Measurements from ENCODE around the gene TOP1.
"Not testable (repeated sequence)": the region's sequence is repeated elsewhere in the genome, so short reads cannot be mapped to it uniquely, and the experiment has no call there.

Gene TOP1

DNA sequence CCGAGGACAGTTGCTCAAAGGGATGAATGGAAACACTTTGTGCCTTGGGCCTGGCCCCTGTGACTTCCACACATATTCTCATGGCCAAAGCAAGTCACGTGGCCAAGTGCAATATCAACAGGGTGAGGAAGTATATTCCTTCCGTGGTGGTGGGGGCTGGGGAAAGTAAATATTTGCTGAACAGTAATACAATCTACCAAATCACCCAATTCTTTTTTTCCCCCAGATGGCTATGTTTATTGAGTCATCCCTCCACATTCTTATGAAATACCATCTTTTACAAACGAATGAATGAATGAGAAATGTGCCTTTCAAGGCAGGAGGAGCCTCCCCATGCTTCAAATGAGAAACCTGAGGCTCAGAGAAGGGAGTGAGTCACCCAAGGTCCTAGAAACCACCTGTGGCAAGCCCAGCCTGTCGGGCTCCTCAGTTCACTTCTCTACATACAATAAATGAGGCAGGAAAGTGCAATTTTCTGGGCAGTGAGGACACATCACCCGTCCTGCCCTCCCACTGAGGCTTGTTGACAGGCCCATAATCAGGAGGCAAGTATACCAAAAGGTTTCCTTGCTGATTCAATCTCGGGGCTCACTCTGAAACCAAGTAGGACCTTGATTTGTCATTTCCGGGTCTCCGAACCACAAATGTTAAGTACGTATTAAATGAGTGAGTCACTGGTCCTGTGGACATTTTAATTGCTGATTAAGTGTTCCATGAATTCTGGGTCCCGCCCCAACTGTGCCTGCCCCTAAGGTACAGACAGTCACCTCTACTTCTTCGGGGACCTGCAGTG is 25.3 kb upstream of the TOP1 start:
- in situ Hi-C loops (cut with MboI; ENCODE audit: low pct_unique_long_range_greater_than_20kb, low sequenced_read_pairs, unreplicated experiment), result no loop called here
- no peak for DNase-seq (ENCODE audit: low spot score)
- no peak for TF ChIP-seq CTCF (IDR thresholded peaks at IDR 0.05; ENCODE audit: extremely low read depth, insufficient read depth, missing control alignments)

DNA sequence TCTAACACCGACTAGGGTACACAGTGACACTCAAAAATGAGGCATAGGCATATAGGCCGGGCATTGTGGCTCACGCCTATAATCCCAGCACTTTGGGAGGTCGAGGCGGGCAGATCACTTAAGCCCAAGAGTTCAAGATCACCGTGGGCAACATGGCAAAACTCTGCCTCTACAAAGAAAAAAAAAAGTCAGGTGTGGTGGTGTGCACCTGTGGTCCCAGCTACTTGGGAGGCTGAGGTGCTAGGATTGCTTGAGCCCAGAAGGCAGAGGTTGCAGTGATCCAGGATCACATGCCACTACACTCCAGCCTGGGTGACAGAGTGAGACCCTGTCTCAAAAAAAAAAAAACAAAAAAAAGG is 24.7 kb upstream of the TOP1 start:
- DNase-seq (ENCODE audit: low spot score); in situ Hi-C loops (cut with MboI; ENCODE audit: low pct_unique_long_range_greater_than_20kb, low sequenced_read_pairs, unreplicated experiment): not testable (repeated sequence)

GRCh38 chr20:41004531-41005360 is 23.9 kb upstream of the TOP1 start:
- DNase-seq (ENCODE audit: low spot score), result no peak
- TF ChIP-seq CTCF (IDR thresholded peaks at IDR 0.05; ENCODE audit: extremely low read depth, insufficient read depth, missing control alignments), result no peak
- in situ Hi-C loops (cut with MboI; ENCODE audit: low pct_unique_long_range_greater_than_20kb, low sequenced_read_pairs, unreplicated experiment), result no loop called here

DNA sequence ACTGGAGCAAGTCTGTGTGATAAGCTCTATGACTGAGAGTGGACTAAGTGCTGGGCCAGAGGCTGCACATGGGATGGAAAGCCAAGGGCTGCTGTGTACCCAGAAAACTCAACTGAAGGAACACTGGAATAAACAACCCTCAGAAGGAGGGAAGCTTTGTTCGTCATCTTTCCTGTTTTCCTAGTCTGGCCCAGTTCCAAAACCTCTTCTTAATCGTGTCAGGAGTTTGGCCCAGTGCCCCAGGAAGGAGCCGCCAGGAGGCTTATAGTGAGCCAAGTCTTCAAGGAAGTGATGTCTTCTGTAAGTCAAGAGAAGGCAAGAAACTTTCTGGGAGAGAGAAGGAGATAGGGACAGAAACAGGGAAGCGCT is 23.3 kb upstream of the TOP1 start:
- no peak for DNase-seq (ENCODE audit: low spot score)
- in situ Hi-C loops (cut with MboI; ENCODE audit: low pct_unique_long_range_greater_than_20kb, low sequenced_read_pairs, unreplicated experiment), result no loop called here
- no peak for TF ChIP-seq CTCF (IDR thresholded peaks at IDR 0.05; ENCODE audit: extremely low read depth, insufficient read depth, missing control alignments)

DNA sequence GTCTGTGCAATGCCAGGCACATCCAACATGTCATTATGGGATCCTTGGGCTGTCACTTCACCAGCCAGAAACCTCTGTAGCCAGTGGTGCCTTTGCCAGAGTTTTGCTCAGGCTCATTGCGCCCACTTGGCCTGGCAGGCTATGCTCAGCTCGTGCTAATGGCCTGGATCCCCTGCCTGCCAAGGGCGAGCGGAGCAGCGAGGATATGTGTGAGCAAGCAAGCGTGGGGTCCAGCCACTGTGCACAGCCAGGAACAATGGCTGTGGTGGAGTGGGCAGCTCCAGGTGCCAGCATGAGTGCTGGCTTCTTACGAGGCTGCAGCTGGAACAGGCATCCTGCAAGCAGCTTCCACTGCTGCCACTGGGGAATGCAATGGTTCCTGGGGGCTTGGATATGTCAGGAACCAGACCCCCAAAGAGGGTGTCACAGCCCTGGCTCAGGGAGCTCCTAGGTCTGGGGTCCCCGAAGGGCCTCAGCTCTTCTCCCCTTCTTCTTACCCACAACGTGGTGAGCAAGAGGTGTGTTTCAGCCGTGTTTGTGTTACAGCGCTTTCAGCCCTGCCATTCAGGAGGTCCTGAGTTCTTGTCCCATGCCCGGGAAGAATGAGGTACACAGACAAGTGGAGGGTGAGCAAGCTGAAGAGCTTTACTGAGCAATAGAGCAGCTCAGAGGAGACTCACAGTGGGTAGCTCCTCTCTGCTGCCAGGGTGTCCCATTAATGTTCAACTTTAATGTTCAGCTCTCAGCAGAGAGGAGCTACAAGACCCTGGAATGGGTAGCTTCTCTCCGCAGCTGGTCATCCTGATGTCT is 22.3 kb upstream of the TOP1 start:
- no peak for TF ChIP-seq CTCF (IDR thresholded peaks at IDR 0.05; ENCODE audit: extremely low read depth, insufficient read depth, missing control alignments)
- DNase-seq (ENCODE audit: low spot score), result no peak
- in situ Hi-C loops (cut with MboI; ENCODE audit: low pct_unique_long_range_greater_than_20kb, low sequenced_read_pairs, unreplicated experiment), result no loop called here

- no peak for DNase-seq (ENCODE audit: low spot score)
- in situ Hi-C loops (cut with MboI; ENCODE audit: low pct_unique_long_range_greater_than_20kb, low sequenced_read_pairs, unreplicated experiment), result no loop called here
- TF ChIP-seq CTCF (IDR thresholded peaks at IDR 0.05; ENCODE audit: extremely low read depth, insufficient read depth, missing control alignments), result no peak
These were observed 21.6 kb upstream of the TOP1 start for GRCh38 chr20:41006936-41007474.
